ENCODE measurements around the gene IRF4.

The IRF4 gene

DNA sequence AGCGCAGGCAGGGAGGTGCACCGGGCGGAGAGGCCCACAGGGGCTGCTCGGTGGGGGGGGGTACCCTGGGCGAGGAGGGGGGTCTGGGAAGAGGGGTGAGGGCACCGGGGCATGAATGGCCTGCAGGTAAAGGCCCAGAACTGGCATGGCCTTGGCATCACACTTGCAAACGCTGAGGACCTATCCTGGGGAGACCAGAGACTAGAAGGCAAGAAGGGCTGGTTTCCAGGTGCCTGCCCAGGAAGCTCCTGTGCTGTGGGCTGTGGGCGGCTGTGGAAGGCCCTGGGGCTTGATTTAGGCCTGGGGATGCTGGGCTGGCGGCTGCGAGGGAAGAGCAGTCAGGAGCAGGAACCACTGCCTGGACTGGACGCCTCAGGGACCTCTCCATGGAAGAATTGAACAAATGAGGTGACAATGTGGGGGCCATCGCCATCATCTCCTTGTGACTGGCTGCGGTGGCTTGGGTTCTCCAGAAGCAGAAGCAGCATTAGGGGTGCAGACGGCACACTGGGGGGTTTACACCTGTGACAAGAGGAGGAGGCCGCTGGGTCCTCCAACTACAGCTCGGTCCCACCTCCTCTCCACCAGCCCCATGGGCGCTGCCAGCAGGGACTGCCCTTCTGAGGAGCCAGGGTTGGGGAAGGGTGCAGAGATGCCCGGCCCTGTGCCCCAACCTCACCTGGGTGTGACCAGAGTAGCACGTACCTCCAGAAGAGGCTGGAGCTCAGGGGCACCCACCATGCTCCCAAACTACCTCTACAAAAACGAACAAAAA, 32.1 kb upstream of the IRF4 start:
- Mint-ChIP-seq H3K27ac (peak overlapping the region; percentile 97), H3K27me3 (no peaks in the 10 kb centered on the region), H3K4me3 (no peak overlapping the region), H3K4me1 (peaks cover 82% of the 10 kb centered on the region), H3K36me3 (peaks cover 23% of the 10 kb centered on the region), H3K9me3 (peaks cover 5% of the 10 kb centered on the region)
- ATAC-seq = no peak

DNA sequence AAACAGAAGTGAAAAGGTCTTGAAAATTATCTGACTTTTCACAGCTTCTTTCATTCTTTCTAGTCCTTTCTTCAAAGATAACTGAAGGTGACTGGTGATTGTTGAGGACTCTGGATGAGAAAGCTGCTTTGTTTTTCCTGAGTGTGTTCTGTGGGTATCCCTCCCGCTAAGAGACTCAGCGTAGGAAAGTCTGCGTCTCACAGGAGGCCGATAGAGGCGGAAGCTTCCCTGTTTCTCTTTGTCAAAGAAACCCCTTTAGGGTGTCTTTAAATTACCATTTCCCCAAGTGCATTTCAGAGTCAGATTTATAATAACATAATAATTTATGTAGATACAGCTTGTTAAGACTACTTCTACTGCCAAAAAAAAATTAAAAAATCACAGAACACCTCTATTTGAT, 31.2 kb upstream of the IRF4 start:
- H3K36me3 Mint-ChIP-seq = peaks cover 24% of the 10 kb centered on the region
- peaks cover 5% of the 10 kb centered on the region for H3K9me3 Mint-ChIP-seq
- peak overlapping the region; percentile 97 for H3K27ac Mint-ChIP-seq
- no peak overlapping the region for H3K4me3 Mint-ChIP-seq
- ATAC-seq = no peak
- peaks cover 82% of the 10 kb centered on the region for H3K4me1 Mint-ChIP-seq
- H3K27me3 Mint-ChIP-seq = no peaks in the 10 kb centered on the region

DNA sequence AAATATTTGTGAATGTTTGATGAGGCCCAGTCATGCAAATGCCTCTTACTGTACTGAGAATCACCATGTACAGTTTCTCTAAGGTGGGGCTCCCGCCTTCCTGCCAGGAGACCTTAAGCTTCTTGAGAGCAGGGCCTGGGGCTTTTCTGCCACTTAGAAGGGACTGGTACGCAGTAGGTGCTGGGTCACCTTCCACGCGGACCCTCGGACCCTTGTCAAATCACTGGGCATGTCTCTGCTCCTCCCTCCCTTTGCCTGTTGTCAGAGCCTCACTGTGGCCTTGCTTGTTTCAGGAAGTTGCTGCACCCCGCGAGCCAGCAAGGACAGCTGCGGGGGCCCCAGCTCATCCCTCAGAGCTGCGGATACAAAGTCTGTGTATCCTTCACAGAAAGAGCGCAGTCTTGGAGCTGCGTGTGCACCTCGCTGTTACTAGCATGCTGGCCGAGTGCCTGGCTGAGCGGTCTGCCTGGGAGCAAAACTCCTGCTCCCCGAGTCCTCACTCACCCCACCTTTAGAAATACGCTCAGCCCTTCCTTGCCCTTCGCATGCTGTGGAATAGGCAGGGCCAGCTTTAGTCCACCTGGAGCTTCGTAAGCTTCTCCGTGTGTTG, 30.7 kb upstream of the IRF4 start:
- Mint-ChIP-seq H3K4me1 (peaks cover 82% of the 10 kb centered on the region), H3K4me3 (no peak overlapping the region), H3K27ac (peak overlapping the region; percentile 97)

DNA sequence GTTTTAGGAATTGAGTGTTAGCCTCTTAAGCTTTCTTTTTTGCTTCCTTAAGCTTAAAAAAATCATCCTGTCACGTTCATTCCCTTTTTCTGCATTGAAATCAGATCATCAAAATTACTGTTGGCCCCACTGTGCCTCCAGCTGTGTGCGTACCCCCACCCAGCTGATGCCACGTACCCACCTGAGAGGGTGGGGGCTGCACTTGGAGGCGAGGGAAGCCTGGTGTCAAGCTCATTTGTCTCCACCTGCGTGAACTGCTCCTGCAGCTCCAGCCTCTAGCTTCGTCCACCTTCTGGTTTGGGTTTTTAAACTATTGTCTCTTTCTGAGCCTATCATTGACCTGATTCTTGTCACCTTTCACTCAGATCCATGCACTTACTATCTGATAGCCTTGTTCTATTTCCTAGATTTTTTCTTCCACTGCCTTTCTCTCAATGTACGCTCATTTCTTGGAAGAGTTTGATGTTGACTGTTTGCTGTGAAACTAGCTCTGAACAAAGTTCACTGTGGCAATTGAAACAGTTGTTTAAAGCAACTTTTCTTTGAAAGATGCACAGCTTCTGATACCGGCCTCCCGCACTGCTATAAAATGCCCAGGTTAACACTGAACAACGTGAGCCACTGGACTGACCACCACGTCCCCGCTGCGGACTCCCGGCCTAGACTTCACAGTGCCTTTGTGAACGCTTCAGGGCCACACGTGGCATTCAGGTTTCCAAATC, 30.0 kb upstream of the IRF4 start:
- Mint-ChIP-seq H3K27me3 (no peaks in the 10 kb centered on the region), H3K4me1 (peaks cover 82% of the 10 kb centered on the region), H3K27ac (peak overlapping the region; percentile 97), H3K36me3 (peaks cover 24% of the 10 kb centered on the region), H3K9me3 (peaks cover 5% of the 10 kb centered on the region), H3K4me3 (no peak overlapping the region)
- ATAC-seq = no peak

More for the DNA sequence above, 30.7 kb upstream of the IRF4 start:
- Mint-ChIP-seq H3K27me3 (no peaks in the 10 kb centered on the region), H3K9me3 (peaks cover 5% of the 10 kb centered on the region), H3K36me3 (peaks cover 24% of the 10 kb centered on the region)
- no peak for ATAC-seq

DNA sequence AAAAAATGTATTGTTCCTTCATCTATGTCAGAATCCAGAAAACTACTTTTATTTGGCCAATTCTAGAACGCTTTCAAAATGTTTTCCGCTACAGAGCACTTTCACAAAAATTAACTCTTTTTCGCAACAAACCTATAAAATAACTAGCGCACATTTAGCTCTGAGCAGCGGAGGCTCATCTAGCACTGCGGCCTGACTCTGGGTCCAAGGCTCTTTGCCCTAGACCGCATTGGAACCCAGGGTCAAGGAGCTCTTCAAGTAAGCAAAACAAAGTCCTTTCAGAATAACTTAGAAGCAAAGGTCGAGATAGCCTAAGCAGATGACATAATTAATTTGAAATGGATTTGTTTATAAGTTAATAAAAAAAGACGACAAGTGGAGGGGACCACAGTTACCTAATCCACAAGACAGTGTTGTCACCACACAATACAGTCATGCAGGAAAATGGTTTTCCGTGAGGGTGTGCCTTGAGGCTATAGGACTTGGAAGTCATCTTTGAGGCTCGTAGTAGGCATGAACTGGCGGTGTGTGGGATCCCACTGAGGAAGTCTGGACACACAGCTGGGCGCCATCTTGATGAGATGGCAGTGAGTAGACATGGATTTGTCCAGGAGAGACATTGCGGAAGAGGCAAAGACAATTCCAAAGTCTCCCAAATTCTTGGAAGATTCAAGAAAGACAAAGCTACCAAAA, 29.2 kb upstream of the IRF4 start:
- Mint-ChIP-seq H3K27me3 (no peaks in the 10 kb centered on the region), H3K4me1 (peaks cover 81% of the 10 kb centered on the region), H3K4me3 (no peak overlapping the region), H3K9me3 (peaks cover 5% of the 10 kb centered on the region), H3K27ac (peak overlapping the region; percentile 97), H3K36me3 (peaks cover 24% of the 10 kb centered on the region)
- no peak for ATAC-seq

DNA sequence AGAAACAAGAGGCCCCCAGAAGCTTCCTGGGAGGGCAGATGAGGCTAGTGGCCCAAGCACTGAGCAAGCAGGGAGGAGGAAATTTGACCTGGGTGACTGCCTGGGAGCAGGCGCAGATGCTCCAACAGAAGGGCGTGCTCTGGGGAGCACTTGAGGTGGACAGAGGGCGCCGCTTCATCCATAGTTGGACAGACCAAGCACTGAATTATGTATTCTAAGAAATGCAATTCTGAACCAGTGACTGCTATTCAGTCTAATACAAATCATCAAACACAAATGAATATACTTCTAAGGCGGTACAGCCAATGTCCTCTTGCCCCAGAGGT, 28.7 kb upstream of the IRF4 start:
- Mint-ChIP-seq H3K4me1 (peaks cover 76% of the 10 kb centered on the region), H3K4me3 (no peak overlapping the region), H3K36me3 (peaks cover 24% of the 10 kb centered on the region), H3K27me3 (no peaks in the 10 kb centered on the region), H3K27ac (peak overlapping the region; percentile 28), H3K9me3 (peaks cover 5% of the 10 kb centered on the region)
- no peak for ATAC-seq

DNA sequence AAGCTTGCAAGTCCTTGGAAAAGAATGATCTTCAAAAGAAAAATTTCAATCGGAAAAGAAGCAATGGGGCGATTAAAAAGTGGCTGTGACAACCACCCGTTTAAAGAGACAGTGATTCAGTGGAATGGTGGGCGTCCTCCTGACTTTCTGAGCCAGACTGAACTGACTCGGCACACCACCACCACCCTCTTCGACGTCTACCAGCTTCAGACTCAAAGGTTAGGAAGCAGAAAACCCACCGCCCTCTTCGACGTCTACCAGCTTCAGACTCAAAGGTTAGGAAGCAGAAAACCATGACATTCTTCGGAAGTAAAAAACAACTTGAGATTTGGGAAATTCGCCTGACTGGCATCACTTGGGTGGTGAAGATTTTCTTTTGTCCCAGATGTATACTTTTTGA, 28.3 kb upstream of the IRF4 start:
- H3K4me1 Mint-ChIP-seq = peaks cover 72% of the 10 kb centered on the region
- H3K27ac Mint-ChIP-seq = no peak overlapping the region
- peaks cover 5% of the 10 kb centered on the region for H3K9me3 Mint-ChIP-seq
- no peaks in the 10 kb centered on the region for H3K27me3 Mint-ChIP-seq
- peaks cover 22% of the 10 kb centered on the region for H3K36me3 Mint-ChIP-seq
- H3K4me3 Mint-ChIP-seq = no peak overlapping the region
- no peak for ATAC-seq

DNA sequence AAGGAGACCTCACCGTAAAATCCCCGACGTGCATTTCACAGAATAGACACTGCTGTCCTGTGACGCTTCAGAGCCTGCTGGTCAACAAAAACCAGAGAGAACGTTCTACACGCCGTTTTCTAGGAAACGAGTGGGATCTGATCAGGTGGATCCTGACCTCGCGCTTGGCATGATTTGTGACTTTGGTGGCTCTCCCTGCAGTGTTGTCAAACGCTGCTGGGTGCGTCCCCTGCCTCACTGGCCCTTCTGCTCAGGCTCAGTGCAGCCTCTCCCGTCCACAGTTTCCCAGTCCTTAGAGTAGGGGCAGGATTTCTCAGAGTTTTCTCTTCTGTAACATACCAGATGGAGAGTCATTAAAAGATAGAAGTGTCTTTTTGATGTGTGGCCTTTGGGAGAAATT, 27.6 kb upstream of the IRF4 start:
- no peak overlapping the region for H3K4me3 Mint-ChIP-seq
- peaks cover 16% of the 10 kb centered on the region for H3K36me3 Mint-ChIP-seq
- H3K27ac Mint-ChIP-seq = peak overlapping the region; percentile 70
- peaks cover 5% of the 10 kb centered on the region for H3K9me3 Mint-ChIP-seq
- peaks cover 66% of the 10 kb centered on the region for H3K4me1 Mint-ChIP-seq
- ATAC-seq = no peak
- no peaks in the 10 kb centered on the region for H3K27me3 Mint-ChIP-seq

DNA sequence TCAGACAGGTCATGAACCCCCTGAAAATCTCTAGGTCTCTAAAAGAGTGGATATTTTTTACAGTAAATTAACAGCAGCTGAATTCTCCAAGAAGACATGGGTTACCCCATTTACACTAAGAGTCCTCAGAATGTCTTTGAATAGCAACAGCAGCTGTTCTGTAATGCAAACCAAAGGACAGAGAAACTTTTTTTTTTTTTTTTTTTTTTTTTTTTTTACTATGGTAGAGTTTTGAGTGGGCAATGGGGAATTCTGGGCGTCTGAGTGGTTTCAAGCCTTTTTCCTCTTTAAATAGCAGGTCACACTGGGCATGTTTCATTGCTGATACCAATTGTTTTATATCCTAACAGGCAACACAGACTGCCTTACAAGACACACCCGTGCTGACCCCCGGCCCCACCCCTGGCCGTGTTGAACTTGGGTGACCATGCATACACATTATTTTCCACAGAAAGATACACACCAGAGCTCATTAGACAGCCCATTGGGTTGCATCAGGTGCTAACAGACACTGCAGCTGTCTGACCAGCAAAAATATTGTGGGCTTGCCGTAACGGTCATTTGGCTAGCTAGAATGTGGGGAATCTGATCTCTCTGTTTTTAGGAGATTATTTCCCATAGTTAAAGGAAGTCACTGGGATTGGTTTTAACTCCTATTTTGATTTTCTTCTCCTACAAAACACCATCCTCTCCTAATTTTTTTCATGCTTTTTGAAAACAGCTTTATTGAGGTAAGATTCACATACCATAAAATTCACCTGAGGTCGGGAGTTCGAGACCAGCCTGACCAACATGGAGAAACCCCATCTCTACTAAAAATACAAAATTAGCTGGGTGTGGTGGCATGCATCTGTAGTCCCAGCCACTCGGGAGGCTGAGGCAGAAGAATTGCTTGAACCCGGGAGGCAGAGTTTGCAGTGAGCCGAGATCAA, 26.7 kb upstream of the IRF4 start:
- Mint-ChIP-seq H3K27ac (peak overlapping the region; percentile 70), H3K4me3 (peak overlapping the region; percentile 37), H3K4me1 (peaks cover 56% of the 10 kb centered on the region), H3K9me3 (peaks cover 5% of the 10 kb centered on the region), H3K27me3 (no peaks in the 10 kb centered on the region), H3K36me3 (peaks cover 13% of the 10 kb centered on the region)
- ATAC-seq = peak; percentile 91

DNA sequence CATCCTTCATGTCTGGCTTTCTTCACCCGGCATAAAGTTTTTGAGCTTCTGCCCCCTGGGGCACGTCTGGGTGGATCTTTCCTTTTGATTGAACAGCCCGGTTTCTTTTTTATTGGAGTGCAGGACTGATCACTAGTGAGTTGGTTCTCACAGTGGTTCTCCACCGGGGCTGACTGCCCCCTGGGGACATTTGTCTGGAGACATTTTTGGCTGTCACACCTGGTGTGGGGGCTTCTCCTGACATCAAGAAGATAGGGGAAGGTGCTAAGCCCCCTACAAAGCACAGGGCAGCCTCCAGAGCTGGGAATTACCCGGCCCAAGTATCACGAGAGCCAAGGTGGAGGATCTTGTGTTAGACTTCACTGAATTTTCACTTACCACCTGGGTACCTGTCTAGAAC, 25.7 kb upstream of the IRF4 start:
- Mint-ChIP-seq H3K9me3 (peaks cover 5% of the 10 kb centered on the region), H3K27ac (peak overlapping the region; percentile 70), H3K4me1 (peaks cover 46% of the 10 kb centered on the region), H3K36me3 (peaks cover 13% of the 10 kb centered on the region), H3K27me3 (peaks cover 5% of the 10 kb centered on the region), H3K4me3 (peak overlapping the region; percentile 44)
- ATAC-seq = peak; percentile 34

DNA sequence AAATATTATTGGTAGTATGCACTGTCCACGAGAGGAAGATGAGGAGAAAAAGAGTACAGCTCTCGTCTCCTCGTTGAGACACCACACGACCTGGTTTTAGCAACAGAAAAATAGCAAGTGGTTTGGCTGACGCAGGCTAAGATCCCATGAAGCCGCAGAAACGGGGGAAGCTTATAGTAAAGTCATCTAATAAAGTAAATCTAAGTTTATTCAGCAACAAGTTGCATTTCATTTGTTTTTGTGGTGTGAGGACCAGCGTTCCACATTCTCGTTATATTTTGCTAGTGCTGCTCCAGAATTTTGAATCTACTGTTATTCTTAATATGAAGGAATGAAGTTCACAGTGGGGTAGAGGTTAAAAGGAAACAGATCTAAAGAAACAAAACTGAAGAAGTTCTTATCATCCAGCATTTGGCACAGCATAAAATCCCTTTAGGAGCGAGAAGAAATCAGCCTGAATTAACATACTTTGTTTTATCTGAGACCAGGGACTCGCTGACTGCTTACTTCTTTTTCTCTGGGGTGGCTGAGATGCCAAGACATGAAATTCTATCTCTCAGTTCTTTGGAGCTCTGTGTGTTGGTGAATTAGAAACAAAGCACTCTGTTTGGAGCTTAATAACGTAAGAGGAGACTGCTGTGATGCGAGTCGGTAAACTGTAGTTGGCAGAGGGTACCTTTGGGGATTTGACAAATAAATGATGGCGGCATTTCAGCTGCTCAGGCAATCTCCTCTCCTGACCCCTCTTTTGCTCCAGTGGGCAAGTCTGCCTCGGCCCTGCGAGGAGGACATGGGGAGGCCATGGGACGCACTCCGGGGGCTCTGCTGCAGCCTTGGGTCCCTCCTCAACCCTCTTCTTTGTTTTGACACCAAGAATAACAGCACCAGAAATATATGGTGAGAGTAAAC, 24.9 kb upstream of the IRF4 start:
- no peak for ATAC-seq

DNA sequence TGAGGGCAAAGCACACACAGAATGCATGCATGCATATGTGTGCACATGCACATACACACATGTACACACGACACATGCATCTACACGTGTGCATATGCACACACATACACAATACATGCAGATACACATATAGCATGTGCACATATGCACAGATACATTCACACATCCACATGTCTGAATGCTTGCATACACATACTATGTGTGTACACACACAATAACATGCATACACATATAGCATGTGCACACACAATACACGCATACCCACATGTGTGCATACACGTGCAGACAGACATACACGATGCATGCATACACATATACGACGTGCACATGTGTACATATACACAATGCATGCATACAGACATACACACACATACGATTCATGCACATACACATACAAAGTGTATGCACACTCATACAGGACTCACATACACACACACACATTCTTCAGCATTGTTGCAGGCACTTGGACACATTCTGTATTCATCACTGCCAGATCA, 24.2 kb upstream of the IRF4 start:
- Mint-ChIP-seq H3K4me1 (peaks cover 35% of the 10 kb centered on the region), H3K27ac (no peak overlapping the region), H3K27me3 (peaks cover 8% of the 10 kb centered on the region), H3K4me3 (no peak overlapping the region), H3K9me3 (peaks cover 5% of the 10 kb centered on the region), H3K36me3 (peaks cover 13% of the 10 kb centered on the region)
- no peak for ATAC-seq

More for the DNA sequence above, 24.9 kb upstream of the IRF4 start:
- H3K27ac Mint-ChIP-seq = peak overlapping the region; percentile 70
- peaks cover 13% of the 10 kb centered on the region for H3K36me3 Mint-ChIP-seq
- H3K4me1 Mint-ChIP-seq = peaks cover 38% of the 10 kb centered on the region
- H3K27me3 Mint-ChIP-seq = peaks cover 8% of the 10 kb centered on the region
- no peak overlapping the region for H3K4me3 Mint-ChIP-seq
- H3K9me3 Mint-ChIP-seq = peaks cover 5% of the 10 kb centered on the region

DNA sequence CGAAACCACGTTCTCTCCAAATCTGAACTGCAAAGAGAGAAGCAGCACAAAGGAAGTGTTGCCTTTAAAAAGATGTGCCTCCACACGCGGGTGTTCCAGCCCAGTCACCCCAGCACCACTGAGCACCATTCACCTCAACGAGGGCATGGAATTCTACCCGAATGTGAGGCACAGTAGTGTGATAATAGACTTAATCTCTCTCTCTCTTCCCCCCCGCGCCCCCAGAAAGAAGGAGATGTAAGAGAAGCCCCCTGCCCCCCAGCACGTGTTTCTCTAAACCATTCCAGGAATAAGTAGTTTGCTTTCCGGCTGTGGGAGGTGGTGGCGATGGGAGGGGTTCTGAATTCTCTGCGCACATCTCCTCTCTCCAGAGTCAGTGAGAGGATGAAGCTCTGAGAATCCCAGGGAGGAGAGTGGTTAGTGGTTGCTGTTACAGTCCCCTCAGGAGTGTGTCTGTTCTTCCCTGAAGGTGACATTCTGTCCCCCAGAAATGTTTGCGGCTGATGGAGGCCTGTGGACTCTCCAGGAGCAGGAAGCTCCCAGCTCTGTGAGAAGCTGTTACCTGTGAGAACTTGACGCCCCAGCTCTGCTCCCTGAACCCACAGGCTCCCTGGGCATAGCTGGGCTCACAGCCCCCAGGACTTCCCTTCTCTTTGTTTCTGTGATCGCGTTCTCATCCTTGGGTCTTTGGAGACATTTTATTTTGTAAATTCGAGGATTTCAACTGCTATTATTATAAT, 23.5 kb upstream of the IRF4 start:
- H3K27me3 Mint-ChIP-seq = peaks cover 8% of the 10 kb centered on the region
- H3K27ac Mint-ChIP-seq = no peak overlapping the region
- H3K9me3 Mint-ChIP-seq = peaks cover 5% of the 10 kb centered on the region
- no peak overlapping the region for H3K4me3 Mint-ChIP-seq
- peaks cover 42% of the 10 kb centered on the region for H3K4me1 Mint-ChIP-seq
- no peak for ATAC-seq
- H3K36me3 Mint-ChIP-seq = peaks cover 6% of the 10 kb centered on the region
